WTC11 (cell line): ENCODE data around the gene SMC3.

Experiments used
- FOXJ3 ChIP-seq: sonication (generic); formaldehyde crosslinking; IDR thresholded peaks from 2 replicates; pipeline ENCODE4 v1.9.0; 2021; ENCODE audit warnings: missing genetic modification reagents, mild to moderate bottlenecking, borderline replicate concordance
- FOXP1 ChIP-seq: sonication (generic); formaldehyde crosslinking; IDR thresholded peaks from 2 replicates; pipeline ENCODE4 v1.8.0; 2022; ENCODE audit warnings: missing genetic modification reagents, mild to moderate bottlenecking, moderate library complexity, borderline replicate concordance
- IRF2 ChIP-seq: sonication (generic); formaldehyde crosslinking; IDR thresholded peaks from 2 replicates; pipeline ENCODE4 v1.8.0; 2022; ENCODE audit warnings: low read depth, missing genetic modification reagents, borderline replicate concordance
- TCF7 ChIP-seq: sonication (generic); formaldehyde crosslinking; IDR thresholded peaks from 2 replicates; pipeline ENCODE4 v1.8.0; 2022; ENCODE audit warnings: mild to moderate bottlenecking, low read depth, missing genetic modification reagents, moderate library complexity
- TP53 ChIP-seq: sonication (generic); formaldehyde crosslinking; IDR thresholded peaks from 2 replicates; pipeline ENCODE4 v1.8.1; 2023; ENCODE audit warnings: mild to moderate bottlenecking, missing genetic modification reagents
- TF ChIP-seq, protein P1 (sequence below): fragments of 200-600 bp; IDR thresholded peaks from 2 replicates; pipeline ENCODE4 v1.8.0; 2022; ENCODE audit warnings: antibody characterized with exemption
- TF ChIP-seq, protein P2 (sequence below): fragments of 250-450 bp; sonication (Bioruptor Pico); conservative IDR thresholded peaks from 2 replicates; pipeline ENCODE4 v1.9.0; 2021; ENCODE audit warnings: mild to moderate bottlenecking
- TF ChIP-seq, protein P3 (sequence below): fragments of 250-450 bp; sonication (Bioruptor Pico); IDR thresholded peaks from 2 replicates; pipeline ENCODE4 v1.9.0; 2021; ENCODE audit warnings: mild to moderate bottlenecking
- TF ChIP-seq, protein P4 (sequence below): sonication (generic); formaldehyde crosslinking; IDR thresholded peaks from 2 replicates; pipeline ENCODE4 v1.8.1; 2023; ENCODE audit warnings: mild to moderate bottlenecking, missing genetic modification reagents, moderate library complexity

DNA sequence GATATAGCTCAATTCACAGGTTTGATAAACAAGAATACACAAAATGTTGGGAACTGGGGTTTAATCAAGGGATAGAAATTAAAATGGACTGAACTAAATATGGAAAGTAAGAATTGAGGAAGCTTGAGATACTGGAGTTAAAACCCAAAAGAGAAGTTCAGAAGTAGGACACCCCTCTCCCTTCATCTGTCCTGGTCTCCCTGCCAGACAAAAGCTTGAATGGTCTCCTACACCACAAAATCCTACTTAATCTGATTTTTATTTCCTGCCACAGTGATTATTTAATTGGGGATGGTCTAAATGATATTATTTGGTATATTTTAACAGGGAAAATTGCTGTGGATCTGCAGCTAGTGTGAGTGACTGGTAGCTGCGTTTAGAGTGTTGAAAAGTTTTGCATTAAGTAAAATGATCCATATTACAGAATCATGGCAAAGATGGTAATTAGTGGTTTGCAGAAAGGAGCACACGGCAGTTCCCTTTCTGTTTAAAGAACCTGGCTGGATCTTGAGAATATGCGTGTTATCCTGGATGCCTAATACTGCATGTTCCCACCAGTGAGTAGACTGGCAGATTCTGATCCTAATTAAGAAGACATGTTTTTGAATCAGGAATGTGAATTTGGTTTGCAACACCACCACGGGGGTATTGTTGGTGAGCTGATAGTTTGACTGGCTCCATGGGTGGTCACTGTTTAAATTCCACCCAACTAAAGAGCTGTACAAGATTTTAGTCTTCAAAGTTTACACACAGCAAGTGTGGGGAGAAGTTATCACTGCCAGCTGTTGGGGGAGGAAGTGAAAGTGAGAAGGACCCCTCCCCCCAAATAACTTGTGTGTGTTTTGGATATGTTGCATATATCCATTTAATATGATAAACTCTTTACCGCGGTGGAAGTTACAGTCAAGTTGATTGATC is 82.1 kb downstream of the SMC3 start:
- TF ChIP-seq, protein P1, sequence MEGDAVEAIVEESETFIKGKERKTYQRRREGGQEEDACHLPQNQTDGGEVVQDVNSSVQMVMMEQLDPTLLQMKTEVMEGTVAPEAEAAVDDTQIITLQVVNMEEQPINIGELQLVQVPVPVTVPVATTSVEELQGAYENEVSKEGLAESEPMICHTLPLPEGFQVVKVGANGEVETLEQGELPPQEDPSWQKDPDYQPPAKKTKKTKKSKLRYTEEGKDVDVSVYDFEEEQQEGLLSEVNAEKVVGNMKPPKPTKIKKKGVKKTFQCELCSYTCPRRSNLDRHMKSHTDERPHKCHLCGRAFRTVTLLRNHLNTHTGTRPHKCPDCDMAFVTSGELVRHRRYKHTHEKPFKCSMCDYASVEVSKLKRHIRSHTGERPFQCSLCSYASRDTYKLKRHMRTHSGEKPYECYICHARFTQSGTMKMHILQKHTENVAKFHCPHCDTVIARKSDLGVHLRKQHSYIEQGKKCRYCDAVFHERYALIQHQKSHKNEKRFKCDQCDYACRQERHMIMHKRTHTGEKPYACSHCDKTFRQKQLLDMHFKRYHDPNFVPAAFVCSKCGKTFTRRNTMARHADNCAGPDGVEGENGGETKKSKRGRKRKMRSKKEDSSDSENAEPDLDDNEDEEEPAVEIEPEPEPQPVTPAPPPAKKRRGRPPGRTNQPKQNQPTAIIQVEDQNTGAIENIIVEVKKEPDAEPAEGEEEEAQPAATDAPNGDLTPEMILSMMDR: no peak
- TF ChIP-seq, protein P2, sequence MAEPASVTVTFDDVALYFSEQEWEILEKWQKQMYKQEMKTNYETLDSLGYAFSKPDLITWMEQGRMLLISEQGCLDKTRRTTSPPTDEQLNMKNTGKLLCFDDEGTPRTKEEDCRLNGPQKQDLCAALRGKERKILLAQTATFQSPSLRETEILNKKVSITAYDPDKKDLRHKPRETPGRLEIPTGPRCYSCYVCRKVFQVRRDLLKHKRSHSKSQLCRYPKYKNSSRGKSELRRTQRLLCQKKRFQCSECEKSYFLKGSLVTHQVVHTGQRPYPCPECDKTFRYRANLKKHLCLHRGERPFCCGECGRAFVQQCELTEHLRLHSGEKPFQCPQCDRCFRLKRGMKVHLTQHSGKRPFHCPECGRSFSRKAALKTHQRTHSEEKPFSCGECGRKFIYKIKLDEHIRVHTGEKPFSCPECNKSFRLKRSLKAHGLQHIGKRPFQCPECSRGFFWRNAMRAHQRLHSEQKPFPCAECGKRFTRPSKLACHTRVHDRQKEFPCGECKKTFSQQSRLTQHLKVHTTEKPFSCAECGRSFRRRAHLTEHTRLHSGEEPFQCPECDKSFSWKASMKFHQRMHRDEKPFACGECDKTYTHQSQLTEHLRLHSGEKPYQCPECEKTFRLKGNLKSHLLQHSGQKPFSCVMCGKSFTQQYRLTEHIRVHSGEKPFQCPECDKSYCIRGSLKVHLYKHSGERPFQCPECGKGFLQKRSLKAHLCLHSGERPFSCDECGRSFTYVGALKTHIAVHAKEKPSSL: no peak
- TF ChIP-seq TCF7 (no peak), FOXP1 (no peak), FOXJ3 (CRISPR knock-in tag) (no peak), TP53 (CRISPR knock-in tag) (no peak), IRF2 (CRISPR knock-in tag) (no peak)
- TF ChIP-seq, protein P3, sequence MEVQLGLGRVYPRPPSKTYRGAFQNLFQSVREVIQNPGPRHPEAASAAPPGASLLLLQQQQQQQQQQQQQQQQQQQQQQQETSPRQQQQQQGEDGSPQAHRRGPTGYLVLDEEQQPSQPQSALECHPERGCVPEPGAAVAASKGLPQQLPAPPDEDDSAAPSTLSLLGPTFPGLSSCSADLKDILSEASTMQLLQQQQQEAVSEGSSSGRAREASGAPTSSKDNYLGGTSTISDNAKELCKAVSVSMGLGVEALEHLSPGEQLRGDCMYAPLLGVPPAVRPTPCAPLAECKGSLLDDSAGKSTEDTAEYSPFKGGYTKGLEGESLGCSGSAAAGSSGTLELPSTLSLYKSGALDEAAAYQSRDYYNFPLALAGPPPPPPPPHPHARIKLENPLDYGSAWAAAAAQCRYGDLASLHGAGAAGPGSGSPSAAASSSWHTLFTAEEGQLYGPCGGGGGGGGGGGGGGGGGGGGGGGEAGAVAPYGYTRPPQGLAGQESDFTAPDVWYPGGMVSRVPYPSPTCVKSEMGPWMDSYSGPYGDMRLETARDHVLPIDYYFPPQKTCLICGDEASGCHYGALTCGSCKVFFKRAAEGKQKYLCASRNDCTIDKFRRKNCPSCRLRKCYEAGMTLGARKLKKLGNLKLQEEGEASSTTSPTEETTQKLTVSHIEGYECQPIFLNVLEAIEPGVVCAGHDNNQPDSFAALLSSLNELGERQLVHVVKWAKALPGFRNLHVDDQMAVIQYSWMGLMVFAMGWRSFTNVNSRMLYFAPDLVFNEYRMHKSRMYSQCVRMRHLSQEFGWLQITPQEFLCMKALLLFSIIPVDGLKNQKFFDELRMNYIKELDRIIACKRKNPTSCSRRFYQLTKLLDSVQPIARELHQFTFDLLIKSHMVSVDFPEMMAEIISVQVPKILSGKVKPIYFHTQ: no peak
- TF ChIP-seq, protein P4, sequence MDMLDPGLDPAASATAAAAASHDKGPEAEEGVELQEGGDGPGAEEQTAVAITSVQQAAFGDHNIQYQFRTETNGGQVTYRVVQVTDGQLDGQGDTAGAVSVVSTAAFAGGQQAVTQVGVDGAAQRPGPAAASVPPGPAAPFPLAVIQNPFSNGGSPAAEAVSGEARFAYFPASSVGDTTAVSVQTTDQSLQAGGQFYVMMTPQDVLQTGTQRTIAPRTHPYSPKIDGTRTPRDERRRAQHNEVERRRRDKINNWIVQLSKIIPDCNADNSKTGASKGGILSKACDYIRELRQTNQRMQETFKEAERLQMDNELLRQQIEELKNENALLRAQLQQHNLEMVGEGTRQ (CRISPR knock-in tag): no peak
